HG02642 (cell line): Measurements from ENCODE around the gene COTL1.

Experiments
- ATAC-seq: cut with Tn5 transposase; IDR thresholded peaks from one replicate; pipeline ENCODE4 v1.9.1; 2021; ENCODE audit warnings: mild to moderate bottlenecking; ENCODE audit not compliant: unreplicated experiment, poor library complexity

Gene COTL1

GRCh38 chr16:84598360-84598759 is 19.5 kb downstream of the COTL1 start:
- ATAC-seq, result no peak

- ATAC-seq, result no peak
These were observed 19.9 kb downstream of the COTL1 start for GRCh38 chr16:84597931-84598351.

- ATAC-seq, result no peak
These were observed 20.4 kb downstream of the COTL1 start for GRCh38 chr16:84597528-84597896.

GRCh38 chr16:84596801-84597527 is 20.9 kb downstream of the COTL1 start:
- ATAC-seq, result no peak

GRCh38 chr16:84596161-84596560 is 21.7 kb downstream of the COTL1 start:
- no peak for ATAC-seq

- no peak for ATAC-seq
These were observed 22.8 kb downstream of the COTL1 start for GRCh38 chr16:84595052-84595481.

GRCh38 chr16:84594725-84595038 is 23.2 kb downstream of the COTL1 start:
- ATAC-seq, result no peak

GRCh38 chr16:84593825-84594724 is 23.8 kb downstream of the COTL1 start:
- ATAC-seq, result peak; percentile 84

GRCh38 chr16:84592718-84593117 is 25.2 kb downstream of the COTL1 start:
- no peak for ATAC-seq

GRCh38 chr16:84589975-84590719 is 27.7 kb downstream of the COTL1 start:
- no peak for ATAC-seq

GRCh38 chr16:84588991-84589390 is 28.9 kb downstream of the COTL1 start:
- no peak for ATAC-seq

GRCh38 chr16:84585886-84586285 is 32.0 kb downstream of the COTL1 start:
- ATAC-seq, result peak; percentile 61

- no peak for ATAC-seq
These were observed 32.4 kb downstream of the COTL1 start for GRCh38 chr16:84585467-84585866.

GRCh38 chr16:84584678-84585077 is 33.2 kb downstream of the COTL1 start:
- no peak for ATAC-seq

- ATAC-seq, result no peak
These were observed 33.9 kb downstream of the COTL1 start for GRCh38 chr16:84583995-84584394.

- ATAC-seq, result no peak
These were observed 34.8 kb downstream of the COTL1 start for GRCh38 chr16:84582958-84583516.

GRCh38 chr16:84581158-84581557 is 36.7 kb downstream of the COTL1 start:
- ATAC-seq, result no peak

GRCh38 chr16:84579936-84580335 is 37.9 kb downstream of the COTL1 start:
- ATAC-seq, result no peak

GRCh38 chr16:84578538-84579126 is 39.2 kb downstream of the COTL1 start:
- no peak for ATAC-seq
